GM19193 (cell line): ENCODE results near the gene HS3ST6.

Experiments used
- POLR2A ChIP-seq: IDR thresholded peaks from 4 replicates; pipeline ENCODE4 v1.6.1; 2011; ENCODE audit not compliant: insufficient read depth, insufficient read length; ENCODE audit errors: extremely low read depth

The HS3ST6 gene

DNA sequence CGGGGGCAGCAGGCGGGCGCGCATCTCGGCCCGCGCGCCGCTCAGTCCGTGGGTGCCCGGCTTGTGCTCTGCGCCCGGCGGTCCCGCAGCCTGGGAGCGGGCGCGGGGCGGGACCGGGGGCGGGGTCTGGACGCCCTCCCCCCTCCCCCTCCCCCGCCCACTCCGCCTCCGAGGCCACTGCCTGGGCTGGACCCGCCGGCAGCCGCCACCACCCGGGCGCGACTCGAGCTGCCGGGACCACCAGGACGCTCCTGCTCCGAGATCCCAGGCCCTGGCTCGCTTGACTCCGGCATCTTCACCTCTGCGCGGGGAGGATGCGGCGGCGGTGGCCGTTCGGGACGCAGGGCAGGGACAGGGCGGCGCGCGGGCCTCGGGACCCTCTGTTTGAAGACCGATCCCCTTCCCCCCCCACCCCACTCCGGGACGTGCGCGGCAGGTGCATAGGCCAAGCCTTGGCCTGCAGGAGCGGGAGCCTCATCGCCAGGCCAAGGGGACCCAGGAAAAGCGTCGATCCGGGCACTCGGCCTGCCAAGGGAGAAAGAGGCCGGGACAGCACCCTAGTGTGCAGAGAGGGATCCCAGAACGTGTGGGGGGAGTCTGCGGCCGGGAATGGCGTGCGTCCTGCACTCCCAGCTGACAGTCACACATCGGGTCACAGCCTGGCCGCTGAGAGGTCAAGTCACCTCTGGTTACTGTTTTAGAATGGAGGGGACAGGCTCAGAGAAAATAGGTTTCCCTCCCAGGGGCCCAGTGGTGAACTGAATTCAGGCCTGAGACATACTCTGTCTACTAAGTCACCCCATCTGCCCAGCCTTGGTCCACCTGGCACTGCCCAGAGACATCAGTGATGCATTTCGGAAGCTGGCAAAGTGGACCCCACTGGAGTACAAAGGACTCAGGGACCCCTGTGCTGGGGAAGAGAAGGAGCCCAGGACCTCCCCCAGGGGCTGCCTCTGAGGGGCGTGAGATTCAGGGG lies at the start of gene HS3ST6:
Gene HS3ST6, minus strand, starts transcription at position 65 of the 976 bp plus-strand sequence. CDS start 92 bp downstream, outside the sequence.
- TF ChIP-seq POLR2A, result no peak

GRCh38 chr16:1966460-1966859 lies 48.2 kb upstream of the HS3ST6 start, which contains the start of gene RNF151:
Gene RNF151 (plus strand): TSS chr16:1966856. CDS start chr16:1966882, 26 bp downstream.
- TF ChIP-seq POLR2A, result no peak

DNA sequence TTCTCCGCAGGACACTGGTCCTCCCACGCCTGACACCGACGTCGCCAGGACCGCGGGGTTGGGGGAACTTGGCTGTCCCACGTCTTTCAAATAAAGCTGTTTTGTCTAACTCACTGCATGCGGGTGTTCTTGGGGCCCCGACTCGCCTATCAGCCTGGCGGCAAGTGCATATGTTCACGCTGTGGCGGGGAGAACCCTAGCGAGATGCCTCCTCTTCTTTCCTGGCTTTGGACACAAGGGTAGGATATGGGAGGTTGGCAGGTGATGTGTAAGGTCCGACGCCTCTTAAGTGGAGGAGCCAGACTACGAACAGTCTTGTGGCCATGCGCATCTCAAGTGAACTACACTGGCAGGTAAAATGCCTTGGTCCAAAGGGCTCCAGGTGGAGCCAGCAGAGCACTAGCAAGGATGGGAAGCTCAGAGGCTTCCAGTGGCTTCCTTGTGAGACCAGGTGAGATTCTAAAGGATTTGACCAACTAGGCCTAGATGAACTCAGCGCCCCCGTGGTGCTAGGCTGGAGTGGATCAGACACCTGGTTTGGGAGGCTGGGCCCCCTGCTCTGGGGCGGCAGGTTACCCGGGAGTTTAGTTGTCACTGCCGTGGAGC lies 47.3 kb upstream of the HS3ST6 start:
- TF ChIP-seq POLR2A, result no peak

DNA sequence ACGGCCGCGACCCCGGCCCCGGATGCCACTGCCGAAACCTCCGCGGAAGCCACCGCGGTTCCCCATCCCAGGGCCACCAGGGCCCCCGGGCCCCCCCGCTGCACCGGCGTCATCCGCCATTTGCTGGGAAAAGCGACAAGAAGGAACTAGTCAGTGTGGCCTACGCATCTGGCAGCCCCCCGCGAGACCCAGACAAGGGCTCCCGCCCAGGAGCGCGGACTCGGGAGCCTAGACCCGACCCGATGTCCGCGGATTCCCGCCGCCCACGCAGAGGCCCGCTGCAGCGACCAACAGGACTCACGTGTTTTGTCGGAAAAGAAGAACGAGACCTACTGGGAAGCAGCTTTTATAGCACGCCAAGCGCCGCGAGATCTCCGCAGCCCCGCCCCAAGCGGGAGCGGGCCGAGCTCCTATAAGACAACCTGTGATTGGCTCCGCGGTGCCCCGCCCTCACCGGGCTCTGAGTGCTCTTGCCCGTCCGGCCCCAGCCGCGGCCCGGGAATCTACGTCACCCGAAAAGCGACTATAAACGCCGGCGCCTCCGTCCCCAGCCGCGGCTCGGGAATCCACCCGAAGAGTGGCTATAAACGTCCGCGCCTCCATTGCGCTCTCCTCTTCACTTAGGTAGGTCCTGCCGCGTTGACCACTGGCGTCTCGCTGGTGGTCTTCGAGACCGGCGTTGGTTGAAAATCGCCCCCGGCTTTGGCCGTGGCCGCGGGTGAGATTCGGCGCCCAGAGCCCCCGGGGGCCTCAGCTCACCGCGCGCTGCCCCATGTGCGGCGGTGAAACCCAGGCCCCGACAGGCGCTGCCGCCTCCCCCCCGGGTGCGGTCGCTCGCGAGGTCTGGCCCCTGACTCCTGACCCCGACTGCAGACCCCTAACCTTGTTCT lies 46.5 kb upstream of the HS3ST6 start, which contains the start of gene RPS2:
Gene RPS2, minus strand, starts transcription at position 321 of the 890 bp plus-strand sequence. Its CDS starts 201 bp downstream, at position 120.
- peak; percentile 100 for TF ChIP-seq POLR2A

GRCh38 chr16:1963806-1964505 lies 45.7 kb upstream of the HS3ST6 start:
- no peak for TF ChIP-seq POLR2A

- peak; percentile 35 for TF ChIP-seq POLR2A
Measured at GRCh38 chr16:1962161-1963153, 44.2 kb upstream of the HS3ST6 start.

DNA sequence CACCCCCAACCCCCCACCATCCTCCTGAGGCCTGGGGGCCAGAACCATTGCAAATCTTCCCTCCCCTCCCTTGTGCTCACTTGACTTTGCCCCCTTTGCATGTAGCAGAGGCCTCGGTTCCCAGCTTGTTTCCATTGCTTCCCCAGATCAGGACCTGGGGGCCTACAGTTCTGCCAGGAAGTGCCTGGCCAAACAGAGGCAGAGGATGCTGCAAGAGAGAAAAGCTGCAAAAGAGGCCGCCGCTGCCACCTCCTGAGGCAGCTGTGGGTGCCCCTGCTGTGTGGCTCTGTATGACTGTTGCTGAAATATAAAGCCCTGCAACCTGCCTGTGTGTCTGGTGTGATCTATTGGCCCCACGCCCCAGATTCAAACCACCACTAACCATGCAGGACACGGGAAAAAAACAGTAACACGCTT lies 43.4 kb upstream of the HS3ST6 start:
- TF ChIP-seq POLR2A, result no peak

DNA sequence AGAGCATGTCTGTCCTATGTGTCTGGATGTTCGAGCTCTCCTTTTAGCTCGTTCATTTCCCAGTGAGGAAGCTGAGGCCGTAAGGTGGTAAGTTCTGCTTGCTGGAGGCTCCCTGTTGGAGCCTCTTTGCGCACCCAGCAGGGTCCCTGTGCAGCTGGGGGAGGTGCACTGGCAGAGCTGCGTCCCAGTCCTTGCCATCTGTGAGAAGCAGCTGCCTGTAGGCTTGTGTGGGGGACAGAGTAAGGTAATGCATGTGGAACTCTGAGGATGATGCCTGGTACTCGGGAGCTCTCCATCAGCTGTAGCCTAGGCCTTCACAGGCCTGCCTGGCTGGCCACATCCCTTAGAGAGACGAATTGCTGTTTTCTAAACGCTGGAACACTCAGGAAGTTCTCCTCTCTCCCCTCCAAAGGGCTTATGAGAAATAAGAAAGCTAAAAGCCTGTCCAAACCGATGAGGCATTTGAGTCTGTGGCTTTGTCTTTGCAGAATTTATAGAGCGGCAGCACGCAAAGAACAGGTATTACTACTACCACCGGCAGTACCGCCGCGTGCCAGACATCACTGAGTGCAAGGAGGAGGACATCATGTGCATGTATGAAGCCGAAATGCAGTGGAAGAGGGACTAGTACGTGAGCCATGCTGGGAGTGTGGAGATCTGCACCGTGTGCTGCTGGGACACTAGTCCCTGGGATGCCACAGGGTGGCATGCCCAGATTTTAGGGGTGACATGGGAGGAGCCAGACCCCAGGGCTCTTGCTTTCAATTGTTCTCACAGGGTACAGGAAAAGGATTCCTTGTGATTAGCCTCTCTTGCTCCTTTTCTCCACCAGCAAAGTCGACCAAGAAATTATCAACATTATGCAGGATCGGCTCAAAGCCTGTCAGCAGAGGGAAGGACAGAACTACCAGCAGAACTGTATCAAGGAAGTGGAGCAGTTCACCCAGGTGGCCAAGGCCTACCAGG lies 42.7 kb upstream of the HS3ST6 start:
- peak; percentile 74 for TF ChIP-seq POLR2A

DNA sequence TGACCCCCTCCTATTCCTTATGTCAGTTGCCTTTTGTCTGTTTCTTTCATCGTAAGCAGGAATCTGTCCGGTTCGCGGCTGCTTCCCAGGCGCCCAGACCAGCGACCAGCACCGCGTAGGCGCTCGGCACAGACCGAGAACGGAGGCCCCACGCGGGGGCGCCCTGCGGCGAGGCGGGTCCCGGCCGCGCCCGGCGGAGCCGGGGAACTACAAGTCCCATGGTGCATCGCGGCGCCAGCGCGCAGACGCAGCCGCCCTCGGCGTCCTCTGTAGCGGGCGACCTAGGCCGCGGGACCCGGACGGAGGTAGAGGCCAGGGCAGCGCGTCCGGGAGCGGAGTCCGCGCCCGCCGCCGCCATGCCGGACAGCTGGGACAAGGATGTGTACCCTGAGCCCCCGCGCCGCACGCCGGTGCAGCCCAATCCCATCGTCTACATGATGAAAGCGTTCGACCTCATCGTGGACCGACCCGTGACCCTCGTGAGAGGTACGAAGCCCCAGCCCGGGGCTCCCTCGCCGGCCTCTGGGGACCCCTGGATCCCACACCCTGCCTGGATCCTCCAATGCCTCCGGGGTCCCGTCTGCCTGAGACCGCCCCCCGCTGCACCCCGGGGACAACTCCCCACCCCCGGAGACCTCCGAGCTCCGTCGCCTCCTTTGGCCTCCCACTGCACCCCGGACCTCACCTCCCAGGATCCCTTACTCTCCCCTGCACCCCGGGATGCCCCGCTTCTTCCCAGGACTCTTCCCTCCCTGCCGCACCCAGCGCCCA lies 41.2 kb upstream of the HS3ST6 start, which contains the start of gene NDUFB10:
Gene NDUFB10, plus strand, starts transcription at position 270 of the 771 bp plus-strand sequence. Its CDS starts 87 bp downstream, at position 357.
- peak; percentile 79 for TF ChIP-seq POLR2A

DNA sequence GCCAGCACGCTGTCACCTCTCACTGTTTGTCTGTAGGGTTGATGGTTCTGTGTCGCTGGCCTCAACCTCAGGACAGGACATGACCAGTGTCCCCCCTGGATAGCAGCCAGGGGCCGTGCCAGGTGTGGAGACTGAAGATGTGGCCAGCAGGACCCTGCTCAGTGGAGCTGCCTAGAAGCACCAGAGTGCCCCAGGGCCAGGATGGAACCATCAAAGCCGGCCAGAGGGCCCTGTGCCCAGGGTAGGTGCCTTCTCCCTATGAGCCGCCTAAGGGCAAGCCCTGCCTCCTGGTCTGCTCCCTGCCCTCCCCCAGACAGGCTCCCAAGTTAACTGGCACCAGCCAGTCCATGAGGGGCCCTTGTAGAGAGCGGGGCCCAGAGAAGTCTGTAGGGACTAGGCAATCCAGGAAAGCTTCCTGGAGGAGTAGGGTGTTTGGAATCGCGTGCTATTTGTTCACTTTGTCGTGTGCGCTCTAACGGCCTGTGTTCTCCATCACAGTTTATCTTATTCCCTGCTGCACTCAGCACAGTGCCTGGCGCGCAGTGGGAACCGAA lies 40.6 kb upstream of the HS3ST6 start:
- TF ChIP-seq POLR2A, result no peak

DNA sequence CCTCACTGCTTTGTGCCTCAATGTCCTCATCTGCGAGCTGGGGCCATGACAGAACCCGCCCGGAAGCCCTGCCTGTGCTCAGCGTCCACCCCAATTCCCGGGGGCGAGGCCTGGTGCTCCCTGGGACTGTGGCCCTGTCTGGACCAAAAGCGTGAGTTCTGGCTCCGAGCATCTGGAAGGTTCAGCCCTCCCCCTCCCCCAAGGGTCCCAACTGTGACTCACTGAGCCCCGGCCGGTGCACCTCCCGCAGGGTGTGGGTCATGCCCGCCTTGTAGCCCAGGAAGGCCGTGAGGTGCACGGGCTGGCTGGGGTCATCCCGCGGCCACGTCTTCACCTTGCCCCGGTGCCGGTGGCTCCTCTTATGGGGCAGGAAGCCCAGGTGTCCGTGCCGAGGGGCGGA lies 35.5 kb upstream of the HS3ST6 start:
- no peak for TF ChIP-seq POLR2A
